Measurements from ENCODE around the gene NPL.

Gene NPL

GRCh38 chr1:182839209-182840066 lies 49.9 kb downstream of the NPL start, which contains the start of gene DHX9:
DHX9 (plus strand) TSS chr1:182839347; CDS start chr1:182842567, 3,220 bp downstream.
- in situ Hi-C loops (cut with HindIII; ENCODE audit: low pct_ligation_motif_present, low sequenced_read_pairs) = no loop called here

GRCh38 chr1:182841368-182841988 lies 51.9 kb downstream of the NPL start:
- DNase-seq = peak; percentile 12
- no peak overlapping the region for H3K27ac ChIP-seq
- H3K4me3 ChIP-seq (ENCODE audit: low read depth, low read length) = peak overlapping the region; percentile 92
- peaks cover 29% of the 10 kb centered on the region for H3K36me3 ChIP-seq (replicated peaks)
- TF ChIP-seq CTCF (IDR thresholded peaks at IDR 0.05; ENCODE audit: low read depth, low read length, missing control alignments) = no peak
- in situ Hi-C loops (cut with HindIII; ENCODE audit: low pct_ligation_motif_present, low sequenced_read_pairs) = no loop called here
- no peaks in the 10 kb centered on the region for H3K27me3 ChIP-seq (replicated peaks)

More at GRCh38 chr1:182839209-182840066, 49.9 kb downstream of the NPL start, which contains the start of gene DHX9:
- peaks cover 10% of the 10 kb centered on the region for H3K36me3 ChIP-seq (replicated peaks)
- no peaks in the 10 kb centered on the region for H3K27me3 ChIP-seq (replicated peaks)
- DNase-seq = peak; percentile 87
- TF ChIP-seq CTCF (IDR thresholded peaks at IDR 0.05; ENCODE audit: low read depth, low read length, missing control alignments) = peak; percentile 26
- H3K27ac ChIP-seq = peak within 1 kb of the TSS; percentile 96
- peak within 1 kb of the TSS; percentile 92 for H3K4me3 ChIP-seq (ENCODE audit: low read depth, low read length)

GRCh38 chr1:182842265-182842664 lies 52.7 kb downstream of the NPL start:
- no peak for TF ChIP-seq CTCF (IDR thresholded peaks at IDR 0.05; ENCODE audit: low read depth, low read length, missing control alignments)
- Histone ChIP-seq H3K36me3 (replicated peaks) (peaks cover 30% of the 10 kb centered on the region), H3K27me3 (replicated peaks) (no peaks in the 10 kb centered on the region), H3K27ac (no peak overlapping the region), H3K4me3 (ENCODE audit: low read depth, low read length) (no peak overlapping the region)
- in situ Hi-C loops (cut with HindIII; ENCODE audit: low pct_ligation_motif_present, low sequenced_read_pairs) = no loop called here
- no peak for DNase-seq

GRCh38 chr1:182845379-182845778 lies 55.8 kb downstream of the NPL start:
- H3K36me3 ChIP-seq (replicated peaks) = peaks cover 50% of the 10 kb centered on the region
- no peak overlapping the region for H3K4me3 ChIP-seq (ENCODE audit: low read depth, low read length)
- no peak overlapping the region for H3K27ac ChIP-seq
- no peak for TF ChIP-seq CTCF (IDR thresholded peaks at IDR 0.05; ENCODE audit: low read depth, low read length, missing control alignments)
- no peaks in the 10 kb centered on the region for H3K27me3 ChIP-seq (replicated peaks)
- DNase-seq = no peak
- in situ Hi-C loops (cut with HindIII; ENCODE audit: low pct_ligation_motif_present, low sequenced_read_pairs) = no loop called here

GRCh38 chr1:182845894-182846293 lies 56.3 kb downstream of the NPL start:
- Histone ChIP-seq H3K27me3 (replicated peaks) (no peaks in the 10 kb centered on the region), H3K4me3 (ENCODE audit: low read depth, low read length) (no peak overlapping the region), H3K36me3 (replicated peaks) (peaks cover 56% of the 10 kb centered on the region), H3K27ac (no peak overlapping the region)
- DNase-seq = no peak
- in situ Hi-C loops (cut with HindIII; ENCODE audit: low pct_ligation_motif_present, low sequenced_read_pairs) = no loop called here
- no peak for TF ChIP-seq CTCF (IDR thresholded peaks at IDR 0.05; ENCODE audit: low read depth, low read length, missing control alignments)
